Activated T-cell treated with anti-CD3 and anti-CD28 coated beads, Interleukin-2, amount 50 U/mL, for 72 hours (primary cell): ENCODE measurements around the gene PPP2R5A. TPM values are rescaled to one million over a fixed set of nuclear protein-coding genes. Genes with fewer than 3 reads are reported as not detected.
"Not testable (repeated sequence)": the region's sequence is repeated elsewhere in the genome, so short reads cannot be mapped to it uniquely, and the experiment has no call there.

ENCODE experiments used
- ATAC-seq, 2 donors: fragments of 150-1000 bp; cut with Tn5 transposase; replicated peaks in 1 of 2; 2 replicates each; pipeline ENCODE4 v1.10.0; 2021; ENCODE audit warnings: moderate library complexity in 2 of 2, mild to moderate bottlenecking in 1 of 2
- DNase-seq, 2 donors: peaks; one replicate each; pipeline ENCODE4 v3.0.0; 2021 to 2022; ENCODE audit warnings: mixed read lengths in 1 of 2
- H3K27ac Mint-ChIP-seq: one replicate; pipeline ENCODE4 v1.8.0; 2022; ENCODE audit warnings: mild to moderate bottlenecking, moderate library complexity, mixed read lengths
- H3K27me3 Mint-ChIP-seq: one replicate; pipeline ENCODE4 v1.8.0; 2022; ENCODE audit warnings: low read depth, mixed read lengths
- H3K36me3 Mint-ChIP-seq, 2 donors: one replicate each; pipeline ENCODE4 v1.8.0; 2022; ENCODE audit warnings: mixed read lengths in 2 of 2, mild to moderate bottlenecking in 1 of 2; ENCODE audit not compliant: insufficient read depth in 2 of 2
- H3K4me1 Mint-ChIP-seq: one replicate; pipeline ENCODE4 v1.8.0; 2022; ENCODE audit warnings: low read depth, mixed read lengths
- H3K4me3 Mint-ChIP-seq, 2 donors: one replicate each; pipeline ENCODE4 v1.8.0; 2022; ENCODE audit warnings: mild to moderate bottlenecking in 2 of 2, mixed read lengths in 2 of 2, moderate library complexity in 2 of 2
- H3K9me3 Mint-ChIP-seq, 2 donors: one replicate each; pipeline ENCODE4 v1.8.0; 2022; ENCODE audit warnings: mixed read lengths in 2 of 2
- total RNA-seq, 2 donors: library from RNA; stranded (reverse); gene quantifications; one replicate each; pipeline ENCODE4 v1.2.3, GENCODE V29; 2022

Gene PPP2R5A
- total RNA-seq, 2 donors from 2014 or later, result 43.7 to 52.0 TPM

GRCh38 chr1:212395678-212396437 is 110.6 kb downstream of the PPP2R5A start:
- H3K4me3 Mint-ChIP-seq, H3K9me3 Mint-ChIP-seq, DNase-seq, H3K27me3 Mint-ChIP-seq, H3K4me1 Mint-ChIP-seq, H3K27ac Mint-ChIP-seq, ATAC-seq: not testable (repeated sequence)
- peaks cover 24 to 45% of the 10 kb centered on the region in 2 donors for H3K36me3 Mint-ChIP-seq

DNA sequence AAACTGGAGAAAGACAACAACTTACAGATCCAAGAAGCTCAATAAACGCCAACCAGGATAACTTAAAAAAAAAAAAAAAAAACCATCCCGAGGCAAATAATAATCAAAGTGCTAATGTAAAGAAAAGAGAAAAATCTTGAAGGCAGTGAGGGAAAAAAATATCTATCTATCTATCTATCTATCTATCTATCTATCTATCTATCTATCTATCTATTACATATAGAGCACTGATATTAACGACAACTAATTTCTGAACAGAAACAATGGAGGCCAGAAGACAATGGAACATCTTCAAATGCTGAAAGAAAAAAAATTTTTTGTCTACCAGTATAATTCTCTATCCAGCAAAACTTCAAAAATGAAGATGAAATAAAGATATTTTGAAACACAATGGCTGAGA is 111.4 kb downstream of the PPP2R5A start:
- Mint-ChIP-seq H3K27ac (no peak overlapping the region), H3K4me3 (no peak overlapping the region), H3K36me3 (peaks cover 21 to 38% of the 10 kb centered on the region in 2 donors), H3K9me3 (peaks cover under 1 to 5% of the 10 kb centered on the region in 2 donors), H3K27me3 (no peaks in the 10 kb centered on the region), H3K4me1 (no peaks in the 10 kb centered on the region)
- no peak for ATAC-seq
- DNase-seq, result no peak

DNA sequence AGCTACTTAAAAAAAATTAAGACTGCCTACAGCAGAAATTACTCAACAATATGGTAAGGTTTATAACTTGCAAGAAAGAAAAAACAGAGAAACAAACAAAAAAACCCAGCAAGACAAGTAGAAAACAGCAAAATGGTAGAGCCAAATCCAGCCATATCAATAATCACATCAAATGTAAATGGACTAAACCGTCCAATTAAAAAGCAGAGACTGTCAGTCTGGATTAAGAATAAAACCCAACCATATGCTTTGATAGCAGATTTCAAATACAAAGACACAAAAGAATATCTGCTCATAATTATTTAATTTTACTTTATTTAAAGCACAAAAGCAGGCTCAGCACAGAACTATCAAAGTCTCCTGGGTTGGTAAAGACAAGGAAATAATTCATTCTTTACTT is 112.0 kb downstream of the PPP2R5A start:
- Mint-ChIP-seq H3K27me3 (no peaks in the 10 kb centered on the region), H3K4me3 (no peak overlapping the region), H3K9me3 (peaks cover 0 to 5% of the 10 kb centered on the region in 2 donors), H3K27ac (no peak overlapping the region), H3K36me3 (peaks cover 21 to 38% of the 10 kb centered on the region in 2 donors), H3K4me1 (peaks cover 4% of the 10 kb centered on the region)
- ATAC-seq (no peak), DNase-seq (no peak)

- peaks cover 12 to 34% of the 10 kb centered on the region in 2 donors for H3K36me3 Mint-ChIP-seq
- peaks cover 0 to 3% of the 10 kb centered on the region in 2 donors for H3K9me3 Mint-ChIP-seq
These were observed 115.8 kb downstream of the PPP2R5A start for GRCh38 chr1:212401042-212401441.

DNA sequence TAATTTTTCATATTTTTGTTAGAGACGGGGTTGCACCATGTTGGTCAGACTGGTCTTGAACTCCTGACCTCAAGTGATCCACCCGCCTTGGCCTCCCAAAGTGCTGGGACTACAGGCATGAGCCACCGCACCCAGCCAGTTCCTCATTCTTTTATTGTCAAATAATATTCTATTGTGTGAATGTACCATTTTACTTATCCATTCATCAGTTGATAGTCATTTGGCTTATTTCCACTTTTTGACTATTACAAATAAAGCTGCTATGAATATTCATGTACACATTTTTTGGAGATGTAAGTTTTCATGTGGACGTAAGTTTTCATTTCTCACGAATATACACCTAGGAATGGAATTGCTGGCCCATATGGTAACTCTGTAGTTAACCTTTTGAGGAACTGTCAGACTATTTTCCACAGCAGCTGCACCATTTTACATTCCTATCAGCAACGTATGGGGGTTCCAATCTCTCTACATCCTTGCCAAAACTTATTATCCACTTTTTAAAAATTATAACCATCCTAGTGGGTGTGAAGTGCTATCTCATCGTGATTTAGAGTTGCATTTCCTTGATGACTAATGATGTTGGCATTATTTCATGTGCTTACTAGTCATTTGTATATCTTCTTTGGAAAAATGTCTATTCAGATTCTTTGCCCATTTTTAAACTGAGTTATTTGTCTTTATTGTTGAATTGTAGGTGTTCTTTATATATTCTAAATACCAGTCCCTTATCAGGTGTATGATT is 116.8 kb downstream of the PPP2R5A start:
- ATAC-seq (no peak), DNase-seq (no peak)
- Mint-ChIP-seq H3K27me3 (no peaks in the 10 kb centered on the region), H3K36me3 (peaks cover 9 to 24% of the 10 kb centered on the region in 2 donors), H3K4me1 (peaks cover 21% of the 10 kb centered on the region), H3K4me3 (no peak overlapping the region), H3K27ac (peak overlapping the region; percentile 36), H3K9me3 (peaks cover 0 to 2% of the 10 kb centered on the region in 2 donors)

More at GRCh38 chr1:212401042-212401441, 115.8 kb downstream of the PPP2R5A start:
- Mint-ChIP-seq H3K4me3 (no peak overlapping the region), H3K27me3 (no peaks in the 10 kb centered on the region), H3K4me1 (peaks cover 21% of the 10 kb centered on the region), H3K27ac (no peak overlapping the region)
- DNase-seq (no peak), ATAC-seq (no peak)

DNA sequence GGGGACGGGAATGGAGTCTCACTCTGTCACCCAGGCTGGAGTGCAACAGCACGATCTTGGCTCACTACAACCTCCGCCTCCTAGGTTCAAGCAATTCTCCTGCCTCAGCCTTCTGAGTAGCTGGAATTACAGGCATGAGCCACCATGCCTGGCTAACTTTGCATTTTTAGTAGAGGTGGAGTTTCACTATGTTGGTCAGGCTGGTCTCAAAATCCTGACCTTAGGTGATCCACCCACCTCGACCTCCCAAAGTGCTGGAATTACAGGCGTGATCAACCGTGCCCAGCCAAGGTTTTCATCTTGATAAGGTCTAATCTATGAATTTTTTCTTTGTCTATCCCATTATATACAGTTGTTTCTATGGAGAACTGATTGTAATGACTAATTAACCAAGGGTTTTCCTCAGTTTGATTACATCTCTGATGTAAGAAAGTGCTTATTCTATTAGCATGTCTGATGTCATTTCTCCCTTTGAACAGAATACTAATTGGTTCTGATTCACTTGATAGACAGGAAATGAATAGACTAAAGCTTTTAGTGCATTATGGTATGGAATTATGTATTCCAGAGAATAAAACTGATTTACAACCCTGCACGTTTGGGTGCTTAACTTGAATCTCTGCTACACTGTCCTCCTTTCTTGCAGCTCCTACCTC is 117.6 kb downstream of the PPP2R5A start:
- H3K27ac Mint-ChIP-seq, result no peak overlapping the region
- ATAC-seq, result no peak
- H3K27me3 Mint-ChIP-seq, result no peaks in the 10 kb centered on the region
- no peak for DNase-seq
- H3K4me1 Mint-ChIP-seq, result peaks cover 21% of the 10 kb centered on the region
- H3K4me3 Mint-ChIP-seq, result no peak overlapping the region
- peaks cover 7 to 19% of the 10 kb centered on the region in 2 donors for H3K36me3 Mint-ChIP-seq
- H3K9me3 Mint-ChIP-seq, result no peaks in the 10 kb centered on the region

DNA sequence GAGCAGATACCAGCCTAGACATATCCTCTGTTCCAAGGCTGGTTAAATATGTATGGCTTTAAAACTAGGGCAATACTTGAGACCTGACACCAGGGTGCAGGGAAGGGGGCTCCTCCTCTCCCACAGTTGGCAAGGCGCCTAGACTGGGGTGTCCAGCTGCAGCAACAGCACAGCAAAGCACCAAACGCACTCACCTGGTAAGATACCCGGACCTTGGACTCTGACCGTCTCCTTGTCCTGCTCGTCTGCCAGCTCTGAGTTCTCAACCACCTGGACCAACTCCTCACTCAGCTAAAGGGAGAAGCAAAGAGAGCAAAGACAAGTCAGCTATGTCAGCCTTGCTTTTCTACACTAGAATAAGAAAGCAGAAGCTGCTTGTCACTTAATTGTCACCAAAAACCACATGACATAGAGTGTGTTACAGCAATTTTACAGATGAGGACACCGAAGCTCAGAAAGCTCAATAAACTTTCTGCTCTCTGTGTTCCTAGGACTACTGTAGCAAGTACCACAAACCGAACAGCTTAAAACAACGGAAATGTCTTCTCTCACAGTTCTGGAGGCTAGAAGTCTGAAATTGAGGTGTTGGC is 125.1 kb downstream of the PPP2R5A start:
- H3K4me1 Mint-ChIP-seq, result peaks cover 23% of the 10 kb centered on the region
- no peaks in the 10 kb centered on the region for H3K27me3 Mint-ChIP-seq
- H3K36me3 Mint-ChIP-seq, result peaks cover 11 to 14% of the 10 kb centered on the region in 2 donors
- ATAC-seq (no peak), DNase-seq (no peak)
- no peaks in the 10 kb centered on the region for H3K9me3 Mint-ChIP-seq
- no peak overlapping the region for H3K27ac Mint-ChIP-seq
- H3K4me3 Mint-ChIP-seq, result no peak overlapping the region

Other genes starting within 250 kb of the PPP2R5A start
- gene INTS7, start 249.9 kb upstream of the PPP2R5A start, total RNA-seq, result 10 to 100 TPM; 19.2 to 20.9 TPM
- gene DTL, start 249.7 kb upstream of the PPP2R5A start, total RNA-seq, result 10 to 100 TPM; 54.9 to 65.4 TPM
- gene PACC1, start 129.5 kb downstream of the PPP2R5A start, total RNA-seq, result 10 to 100 TPM; 10.2 to 11.7 TPM
- 10 to 100 TPM; 36.9 to 40.7 TPM for gene NENF, start 147.5 kb downstream of the PPP2R5A start, total RNA-seq